K562 (cell line): ENCODE data around the gene MRPL41. TPM values are rescaled to one million over a fixed set of nuclear protein-coding genes. Genes with fewer than 3 reads are reported as not detected.

Experiments used
- ATAC-seq: fragments of 200-7000 bp; cut with Tn5 transposase; 3 replicates; pipeline ENCODE4 v1.9.1; 2020; ENCODE audit warnings: moderate library complexity
- BruUV-seq: library from RNA; stranded (reverse); fragments of 400-500 nt; replicated peaks from 2 replicates; lab custom pipeline; 2021; lab: Mats Ljungman, UMichigan
- CTCF ChIA-PET: fragments of 300-600 bp; formaldehyde crosslinking; extraction: SDS; loops from one replicate; lab custom pipeline; 2021; ENCODE audit warnings: low intra/inter-chr PET ratio; lab: Yijun Ruan, JAX
- POLR2A ChIA-PET: fragments of 300-600, 350-650 bp; sonication (Branson Sonifier 250); formaldehyde crosslinking; extraction: SDS; loops from one replicate; lab custom pipeline; 2021; ENCODE audit warnings: antibody characterized with exemption, inconsistent platforms; lab: Yijun Ruan, JAX
- DNase-seq, 4 experiments: peaks; one replicate each; pipeline versions ENCODE4 v3.0.0 to v3.0.0-alpha.2; 2011 to 2018; ENCODE audit warnings: low spot score in 3 of 4, mixed read lengths in 3 of 4; ENCODE audit errors: extremely low read depth in 1 of 4
- FAIRE-seq: peaks from 2 replicates; lab custom pipeline; 2011; peaks lifted over from hg19 to GRCh38; lab: Jason Lieb, UNC
- H2AFZ ChIP-seq: 2 replicates; pipeline ENCODE4 v1.6.0; 2011; ENCODE audit warnings: low read depth, low read length, control low read depth, inconsistent platforms
- H3K27ac ChIP-seq: fragments of 200-600 bp; 3 replicates; pipeline ENCODE4 v1.8.0; 2011; ENCODE audit warnings: low read depth, mild to moderate bottlenecking, control low read depth, inconsistent platforms, low read length, moderate library complexity, mixed read lengths; ENCODE audit errors: extremely low read depth
- H3K27me3 ChIP-seq, 2 experiments: fragments of 300-600 bp in 1 of 2; 2 replicates in 1 of 2; 3 replicates in 1 of 2; pipeline versions ENCODE4 v1.6.0 to v1.8.0; 2011; ENCODE audit warnings: inconsistent platforms in 2 of 2, low read length in 2 of 2, mild to moderate bottlenecking in 1 of 2, mixed read lengths in 1 of 2, moderate library complexity in 1 of 2; ENCODE audit not compliant: control insufficient read depth in 2 of 2, insufficient read depth in 2 of 2
- H3K36me3 ChIP-seq: fragments of 300-600 bp; 3 replicates; pipeline ENCODE4 v1.8.0; 2011; ENCODE audit warnings: mild to moderate bottlenecking, low read length, inconsistent platforms; ENCODE audit not compliant: control insufficient read depth, insufficient read depth
- H3K4me1 ChIP-seq, 2 experiments: fragments of 200-600 bp in 1 of 2; replicated peaks in 1 of 2; 2 replicates in 1 of 2; 3 replicates in 1 of 2; pipeline versions ENCODE4 v1.5.1 to v1.8.0; 2011; ENCODE audit warnings: inconsistent platforms in 2 of 2, low read length in 2 of 2, mild to moderate bottlenecking in 1 of 2, mixed read lengths in 1 of 2, moderate library complexity in 1 of 2; ENCODE audit not compliant: control insufficient read depth in 2 of 2, insufficient read depth in 2 of 2
- H3K4me2 ChIP-seq: 2 replicates; pipeline ENCODE4 v1.6.1; 2011; ENCODE audit warnings: low read length, control low read depth, inconsistent platforms, mixed read lengths; ENCODE audit not compliant: insufficient read depth
- H3K4me3 ChIP-seq: fragments of 200-600 bp; sonication (generic), shearing (Covaris generic); 2 replicates; pipeline ENCODE4 v1.5.1; 2016; ENCODE audit warnings: control low read depth, inconsistent platforms
- H3K79me2 ChIP-seq: fragments of 200-600 bp; 3 replicates; pipeline ENCODE4 v1.8.0; 2011; ENCODE audit warnings: low read length, inconsistent platforms; ENCODE audit not compliant: control insufficient read depth, insufficient read depth
- H3K9ac ChIP-seq, 2 experiments: 2 replicates each; pipeline versions ENCODE4 v1.6.0 to v1.6.1; 2011; ENCODE audit warnings: low read depth in 2 of 2, low read length in 2 of 2, control low read depth in 1 of 2, inconsistent platforms in 1 of 2, mild to moderate bottlenecking in 1 of 2, mixed read lengths in 1 of 2; ENCODE audit not compliant: insufficient read depth in 1 of 2
- H3K9me1 ChIP-seq: one replicate; pipeline ENCODE4 v1.6.0; 2011; ENCODE audit warnings: inconsistent platforms, mild to moderate bottlenecking, low read length, moderate library complexity; ENCODE audit not compliant: control insufficient read depth, insufficient read depth
- H3K9me3 ChIP-seq: replicated peaks from 2 replicates; pipeline ENCODE4 v1.5.1; 2011; ENCODE audit warnings: low read depth, low read length, inconsistent platforms; ENCODE audit not compliant: control insufficient read depth, insufficient read depth
- H4K20me1 ChIP-seq: replicated peaks from 2 replicates; pipeline ENCODE4 v1.6.1; 2011; ENCODE audit warnings: low read length, inconsistent platforms, mixed read lengths; ENCODE audit not compliant: control insufficient read depth, insufficient read depth
- MED1 ChIP-seq: sonication (generic); formaldehyde crosslinking; IDR thresholded peaks from 2 replicates; pipeline ENCODE4 v1.8.1; 2023; ENCODE audit warnings: missing genetic modification reagents, borderline replicate concordance
- MYNN ChIP-seq, 2 experiments: sonication (generic); formaldehyde crosslinking in 1 of 2; IDR thresholded peaks; 2 replicates each; pipeline versions ENCODE4 v1.5.0 to v1.6.1; 2016 to 2020; ENCODE audit warnings: antibody characterized with exemption in 1 of 2, missing genetic modification reagents in 1 of 2
- POLR2AphosphoS5 ChIP-seq: IDR thresholded peaks from 2 replicates; pipeline ENCODE4 v1.6.1; 2011; ENCODE audit warnings: mild to moderate bottlenecking, low read depth, low read length, moderate library complexity; ENCODE audit not compliant: control insufficient read depth, insufficient read depth
- RAD21 ChIP-seq, 2 experiments: fragments of 250-450 bp in 1 of 2; fragments of 450-650 bp in 1 of 2; sonication (Bioruptor Pico) in 1 of 2; formaldehyde crosslinking in 1 of 2; IDR thresholded peaks in 1 of 2; conservative IDR thresholded peaks in 1 of 2; 2 replicates each; pipeline versions ENCODE4 v1.4.0 to v1.8.0; 2020 to 2022; ENCODE audit warnings: mild to moderate bottlenecking in 2 of 2, moderate library complexity in 1 of 2
- RBM25 ChIP-seq: fragments of 200-400 bp; formaldehyde crosslinking; IDR thresholded peaks from 2 replicates; pipeline ENCODE4 v1.6.1; 2018; ENCODE audit warnings: low read length, low read depth, moderate library complexity; ENCODE audit not compliant: severe bottlenecking
- REST ChIP-seq, 2 experiments: fragments of 450-650 bp; formaldehyde crosslinking in 1 of 2; IDR thresholded peaks; 2 replicates each; pipeline versions ENCODE4 v1.4.0 to v1.6.1; 2014 to 2020; ENCODE audit warnings: mild to moderate bottlenecking in 2 of 2, borderline replicate concordance in 1 of 2, low read depth in 1 of 2
- SIRT6 ChIP-seq: IDR thresholded peaks from one replicate; pipeline ENCODE4 v1.6.1; 2012; ENCODE audit warnings: low read depth, mild to moderate bottlenecking, control low read depth, inconsistent platforms, low read length, moderate library complexity
- USF1 ChIP-seq: sonication (generic); formaldehyde crosslinking; IDR thresholded peaks from 2 replicates; pipeline ENCODE4 v1.9.0; 2022; ENCODE audit warnings: mild to moderate bottlenecking, missing genetic modification reagents
- ZNF23 ChIP-seq: fragments of 250-450 bp; sonication (Bioruptor Pico); IDR thresholded peaks from 2 replicates; pipeline ENCODE4 v1.4.0; 2020; ENCODE audit warnings: mild to moderate bottlenecking
- WGBS: fragments of 100-300 bp; shearing (Covaris generic); methylation state at CpG from one replicate; pipeline ENCODE4 v1.1.6; 2016; ENCODE audit warnings: low coverage, mixed read lengths; ENCODE audit not compliant: insufficient coverage; ENCODE audit errors: missing lambda C conversion rate; 5-methylcytosine and 5-hydroxymethylcytosine counted together
- in situ Hi-C: fragments of 300-500 bp; cut with MboI; formaldehyde crosslinking; loops from 4 replicates; pipeline ENCODE4 v1.15.0; 2018; ENCODE audit warnings: inconsistent platforms, mixed read lengths
- intact Hi-C: fragments of 100-400 bp; cut with micrococcal nuclease; formaldehyde crosslinking; loops from 2 replicates; pipeline ENCODE4 v1.14.2; 2022
- polyA plus RNA-seq, 8 experiments: library from polyadenylated mRNA; depleted of rRNA in 4 of 8; stranded (reverse) in 5 of 8; unstranded in 3 of 8; fragments of >200 nt; fragmentation: Nextera tagmentation in 2 of 8; fragmentation: Illumina TruSeq in 1 of 8; extraction: Ambion mirVana in 2 of 8; extraction: Trizol in 1 of 8; gene quantifications; 2 replicates each; pipeline versions ENCODE4 v1.2.1 to v1.2.3, GENCODE V29; 2011 to 2014; ENCODE audit warnings: inconsistent platforms in 1 of 8, missing spikeins in 1 of 8
- total RNA-seq, 7 experiments: library from RNA; depleted of rRNA in 6 of 7; stranded (reverse); fragments of >200 nt in 6 of 7; fragmentation: Illumina TruSeq in 2 of 7; extraction: Trizol in 2 of 7; gene quantifications; 2 replicates each; pipeline versions ENCODE4 v1.2.1 to v1.2.3, GENCODE V29; 2011 to 2021; ENCODE audit warnings: low replicate concordance in 1 of 7

Gene MRPL41
- total and polyA plus RNA-seq, 9 of the 15 experiments (the other 6 are each of a cell fraction or from before 2014, with no cell fraction given) = 2.6 to 259 (median 21.6) TPM

- no peak overlapping the region for H3K4me2 ChIP-seq
- peak in 2 of 4 experiments; percentile 30 to 55 for DNase-seq
- peak; percentile 65 for FAIRE-seq
- ChIA-PET CTCF (interaction anchor here (0.8 to 1.2 kb wide), 2 partner anchors 29 to 190 kb away, joined by 3 read pairs; no protein-coding TSS in a partner anchor), POLR2A (interaction anchor here (0.6 to 1.2 kb wide), 2 partner anchors 8 to 94 kb away, joined by 3 to 4 read pairs; partner anchors contain the start of gene ZMYND19)
- H3K9ac ChIP-seq = peak overlapping the region in 1 of 2 experiments; percentile 28; a peak in 1 of 4 replicates
- in situ Hi-C loops = no loop called here
- no peaks in the 10 kb centered on the region for H3K27me3 ChIP-seq
- no peak overlapping the region for H2AFZ ChIP-seq
- WGBS = 82% methylated on average over 17 of the region's 20 CpGs
- H4K20me1 ChIP-seq = peaks cover 4% of the 10 kb centered on the region; the same call in 1 of the 2 replicates
- intact Hi-C loops = loop anchor here (10.0 kb wide), 1 partner anchor 92 kb away; no protein-coding TSS in a partner anchor
- no peak overlapping the region; the same call in 2 of the 3 replicates for H3K27ac ChIP-seq
- peaks cover 16% of the 10 kb centered on the region for H3K79me2 ChIP-seq
- H3K4me1 ChIP-seq = peaks cover 5 to 59% of the 10 kb centered on the region in 2 experiments
- H3K9me1 ChIP-seq = peaks cover 8% of the 10 kb centered on the region
- peaks cover 75% of the 10 kb centered on the region; the same call in 2 of the 3 replicates for H3K36me3 ChIP-seq
- no peak overlapping the region for H3K4me3 ChIP-seq
- BruUV-seq = no TSS peak
- no peaks in the 10 kb centered on the region for H3K9me3 ChIP-seq
- ATAC-seq = peak; percentile 12; the same call in 1 of the 3 replicates
- TF ChIP-seq SIRT6 = no peak
- peak; percentile 41; the same call in 1 of the 2 replicates for TF ChIP-seq MYNN (IDR thresholded peaks at IDR 0.05)
- TF ChIP-seq MYNN (CRISPR knock-in tag; IDR thresholded peaks at IDR 0.05) = no peak
- TF ChIP-seq USF1 (CRISPR knock-in tag) = no peak
- peak; percentile 31 to 56 for TF ChIP-seq RAD21 (CRISPR knock-in tag; conservative IDR thresholded peaks at IDR 0.05 in 1 of 2, IDR thresholded peaks at IDR 0.05 in 1 of 2)
- TF ChIP-seq MED1 (CRISPR knock-in tag) = no peak
- TF ChIP-seq REST (IDR thresholded peaks at IDR 0.05; ENCODE audit: borderline replicate concordance) = peak; percentile 51; the same call in 1 of the 2 replicates
- TF ChIP-seq REST (CRISPR knock-in tag; IDR thresholded peaks at IDR 0.05; ENCODE audit: low read depth) = no peak
- TF ChIP-seq POLR2AphosphoS5 = peak; percentile 12; the same call in 1 of the 2 replicates
- no peak for TF ChIP-seq ZNF23 (CRISPR knock-in tag)
- no peak for TF ChIP-seq RBM25
Observed at GRCh38 chr9:137582286-137582860, 30.7 kb downstream of the MRPL41 start.
